ENCODE data around the gene FPR1. TPM values are rescaled to one million over a fixed set of nuclear protein-coding genes. Genes with fewer than 3 reads are reported as not detected.

FPR1 gene
- total RNA-seq, 3 donors from 2014 or later: 3.6 to 14.5 TPM; not detected in 1

DNA sequence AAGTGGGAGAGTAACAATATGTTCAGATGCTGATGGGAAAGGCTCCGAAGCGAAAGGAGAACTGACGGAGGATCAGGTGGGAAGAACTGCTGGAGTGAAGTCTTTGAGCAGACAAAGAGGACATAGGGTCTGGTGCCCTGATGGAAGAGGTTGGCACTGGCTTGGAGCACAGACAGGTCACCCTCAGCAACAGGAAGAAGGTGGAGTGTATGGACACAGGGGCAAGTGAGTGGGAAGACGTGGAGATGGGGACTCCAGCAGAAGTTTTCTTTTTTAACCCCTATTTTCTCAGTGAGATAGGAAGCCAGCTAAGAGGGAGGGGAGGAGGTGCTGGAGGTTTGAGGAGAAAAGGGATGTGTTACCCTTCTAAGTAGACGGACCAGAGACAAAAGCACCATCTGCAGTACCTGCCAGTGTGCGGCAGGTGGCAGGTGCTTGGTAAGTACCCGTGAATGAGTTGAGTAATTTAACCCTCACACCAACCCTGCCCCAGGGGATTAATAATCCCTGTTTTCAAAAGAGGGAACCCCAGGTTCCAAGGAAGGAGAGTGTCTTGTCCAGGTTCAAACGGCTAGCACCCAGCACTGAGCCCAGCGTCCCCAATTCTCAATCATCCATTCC lies 39.1 kb downstream of the FPR1 start:
- ATAC-seq (peak; percentile 59), DNase-seq (no peak)

DNA sequence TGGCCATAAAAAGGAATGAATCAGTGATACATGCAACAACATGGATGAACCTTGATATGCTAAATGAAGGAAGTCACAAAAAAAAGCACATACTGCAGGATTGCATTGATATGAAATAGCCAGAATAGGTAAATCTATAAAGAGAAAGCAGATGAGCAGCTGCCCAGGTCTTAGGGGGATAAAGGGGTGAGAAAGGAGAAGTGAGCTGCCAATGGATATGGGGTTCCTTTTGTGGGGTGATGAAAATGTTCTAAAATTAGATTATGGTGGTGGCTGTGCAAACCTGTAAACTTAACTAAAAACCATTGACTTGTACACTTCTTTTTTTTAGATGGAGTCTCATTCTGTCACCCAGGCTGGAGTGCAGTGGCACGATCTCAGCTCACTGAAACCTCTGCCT lies 40.0 kb downstream of the FPR1 start:
- H3K4me1 ChIP-seq (ENCODE audit: low read depth): no peaks in the 10 kb centered on the region
- intact Hi-C loops (cut with DNase I, micrococcal nuclease): no loop called here
- no peak overlapping the region for H3K4me3 ChIP-seq
- H3K9me3 ChIP-seq: no peaks in the 10 kb centered on the region
- no peak for ATAC-seq
- no peaks in the 10 kb centered on the region for H3K36me3 ChIP-seq (ENCODE audit: low read depth)
- TF ChIP-seq, protein P1, sequence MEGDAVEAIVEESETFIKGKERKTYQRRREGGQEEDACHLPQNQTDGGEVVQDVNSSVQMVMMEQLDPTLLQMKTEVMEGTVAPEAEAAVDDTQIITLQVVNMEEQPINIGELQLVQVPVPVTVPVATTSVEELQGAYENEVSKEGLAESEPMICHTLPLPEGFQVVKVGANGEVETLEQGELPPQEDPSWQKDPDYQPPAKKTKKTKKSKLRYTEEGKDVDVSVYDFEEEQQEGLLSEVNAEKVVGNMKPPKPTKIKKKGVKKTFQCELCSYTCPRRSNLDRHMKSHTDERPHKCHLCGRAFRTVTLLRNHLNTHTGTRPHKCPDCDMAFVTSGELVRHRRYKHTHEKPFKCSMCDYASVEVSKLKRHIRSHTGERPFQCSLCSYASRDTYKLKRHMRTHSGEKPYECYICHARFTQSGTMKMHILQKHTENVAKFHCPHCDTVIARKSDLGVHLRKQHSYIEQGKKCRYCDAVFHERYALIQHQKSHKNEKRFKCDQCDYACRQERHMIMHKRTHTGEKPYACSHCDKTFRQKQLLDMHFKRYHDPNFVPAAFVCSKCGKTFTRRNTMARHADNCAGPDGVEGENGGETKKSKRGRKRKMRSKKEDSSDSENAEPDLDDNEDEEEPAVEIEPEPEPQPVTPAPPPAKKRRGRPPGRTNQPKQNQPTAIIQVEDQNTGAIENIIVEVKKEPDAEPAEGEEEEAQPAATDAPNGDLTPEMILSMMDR (IDR thresholded peaks at IDR 0.05): no peak
- DNase-seq: no peak

More for the DNA sequence above, 39.1 kb downstream of the FPR1 start:
- Histone ChIP-seq H3K36me3 (ENCODE audit: low read depth) (no peaks in the 10 kb centered on the region), H3K4me1 (ENCODE audit: low read depth) (no peaks in the 10 kb centered on the region), H3K4me3 (no peak overlapping the region), H3K9me3 (no peaks in the 10 kb centered on the region)
- intact Hi-C loops (cut with DNase I, micrococcal nuclease): no loop called here
- TF ChIP-seq, protein P1 (IDR thresholded peaks at IDR 0.05): no peak

DNA sequence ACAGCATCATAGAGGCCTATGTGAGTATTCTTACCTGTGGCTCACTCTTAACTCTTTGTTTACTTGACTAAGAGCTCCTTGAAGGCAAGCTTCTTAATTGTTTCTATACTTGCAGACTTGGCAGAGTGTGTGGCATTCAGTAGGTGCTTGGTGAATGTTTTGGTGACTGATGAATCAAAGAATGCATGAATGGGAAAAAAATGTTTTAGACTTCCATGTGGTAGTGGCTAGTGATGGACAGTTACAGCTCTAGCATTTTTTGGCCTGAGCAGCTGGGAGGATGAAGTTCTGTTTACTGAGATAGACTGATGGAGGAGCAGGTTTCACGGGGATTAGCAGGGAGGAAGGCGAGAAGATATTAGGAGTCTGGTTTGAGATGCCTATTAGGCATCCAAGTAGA lies 41.5 kb downstream of the FPR1 start:
- H3K4me3 ChIP-seq: no peak overlapping the region
- H3K4me1 ChIP-seq (ENCODE audit: low read depth): no peaks in the 10 kb centered on the region
- DNase-seq: no peak
- H3K9me3 ChIP-seq: no peaks in the 10 kb centered on the region
- ATAC-seq: no peak
- TF ChIP-seq, protein P1 (IDR thresholded peaks at IDR 0.05): no peak
- no peaks in the 10 kb centered on the region for H3K36me3 ChIP-seq (ENCODE audit: low read depth)
- intact Hi-C loops (cut with DNase I, micrococcal nuclease): no loop called here

DNA sequence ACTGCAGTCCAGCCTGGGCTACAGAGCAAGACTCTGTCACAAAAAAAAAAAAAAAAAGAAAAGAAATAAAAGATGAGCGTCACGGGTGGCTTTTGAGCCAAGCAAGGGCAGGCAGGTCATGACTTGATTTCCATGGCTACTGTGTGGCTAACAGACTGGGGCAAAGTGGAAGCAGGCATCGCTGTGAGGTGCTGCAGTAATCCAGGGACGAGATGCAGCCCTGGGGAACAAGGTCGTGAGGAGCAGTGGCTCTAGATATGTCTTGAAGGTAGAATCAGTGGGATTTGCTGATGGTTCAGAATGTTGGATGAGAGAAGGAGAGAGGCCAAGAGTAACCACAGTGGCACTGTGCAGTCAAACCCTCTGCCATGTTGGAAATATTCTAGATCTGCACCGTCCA lies 42.1 kb downstream of the FPR1 start:
- ATAC-seq (no peak), DNase-seq (no peak)
- Histone ChIP-seq H3K4me1 (ENCODE audit: low read depth) (peaks cover 4% of the 10 kb centered on the region), H3K36me3 (ENCODE audit: low read depth) (no peaks in the 10 kb centered on the region), H3K9me3 (no peaks in the 10 kb centered on the region), H3K4me3 (no peak overlapping the region)
- intact Hi-C loops (cut with DNase I, micrococcal nuclease): no loop called here
- TF ChIP-seq, protein P1 (IDR thresholded peaks at IDR 0.05): no peak

DNA sequence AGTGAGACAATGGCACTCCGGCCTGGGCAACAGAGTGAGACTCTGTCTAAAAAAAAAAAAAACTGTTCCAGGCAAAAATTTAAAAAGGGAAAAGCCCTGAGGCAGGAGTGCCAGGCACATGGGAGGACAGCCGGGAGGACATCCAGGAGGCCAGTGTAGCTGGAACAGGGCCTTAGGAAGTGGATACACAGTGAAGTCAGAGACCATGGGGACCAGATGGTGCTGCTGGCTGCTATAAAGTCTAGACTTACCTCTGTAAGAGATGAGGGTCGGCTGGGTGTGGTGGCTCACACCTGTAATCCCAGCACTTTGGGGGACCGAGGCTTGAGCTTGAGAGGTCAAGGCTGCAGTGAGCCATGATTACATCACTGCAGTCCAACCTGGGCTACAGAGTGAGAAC lies 42.9 kb downstream of the FPR1 start:
- Histone ChIP-seq H3K4me3 (no peak overlapping the region), H3K36me3 (ENCODE audit: low read depth) (no peaks in the 10 kb centered on the region), H3K4me1 (ENCODE audit: low read depth) (peaks cover 4% of the 10 kb centered on the region), H3K9me3 (no peaks in the 10 kb centered on the region)
- intact Hi-C loops (cut with DNase I, micrococcal nuclease): no loop called here
- DNase-seq (no peak), ATAC-seq (no peak)
- TF ChIP-seq, protein P1 (IDR thresholded peaks at IDR 0.05): no peak

DNA sequence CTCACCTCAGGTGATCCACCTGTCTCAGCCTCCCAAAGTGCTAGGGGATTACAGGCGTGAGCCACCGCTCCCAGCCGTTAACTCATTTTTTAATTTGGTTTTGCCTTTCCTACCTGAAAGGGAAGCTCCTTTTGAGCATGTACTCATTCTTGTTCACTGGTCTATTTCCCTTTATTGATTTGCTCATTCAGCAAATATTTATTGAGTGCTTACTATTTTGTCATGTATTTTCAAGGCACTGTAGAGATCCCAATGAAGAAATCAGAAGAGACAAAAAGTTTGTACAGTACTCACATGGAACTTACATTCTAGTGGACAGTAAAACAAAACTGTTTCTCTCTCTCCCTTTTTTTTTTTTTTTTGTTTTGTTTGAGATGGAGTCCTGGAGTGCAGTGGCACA lies 44.8 kb downstream of the FPR1 start:
- intact Hi-C loops (cut with DNase I, micrococcal nuclease): no loop called here
- ATAC-seq (no peak), DNase-seq (no peak)
- TF ChIP-seq, protein P1 (IDR thresholded peaks at IDR 0.05): no peak
- H3K9me3 ChIP-seq: no peaks in the 10 kb centered on the region
- H3K4me3 ChIP-seq: no peak overlapping the region
- H3K4me1 ChIP-seq (ENCODE audit: low read depth): peaks cover 17% of the 10 kb centered on the region
- no peaks in the 10 kb centered on the region for H3K36me3 ChIP-seq (ENCODE audit: low read depth)
